PC-3 (cell line): ENCODE data around the gene BTBD7. TPM values are rescaled to one million over a fixed set of nuclear protein-coding genes. Genes with fewer than 3 reads are reported as not detected.
"Not testable (repeated sequence)": the region's sequence is repeated elsewhere in the genome, so short reads cannot be mapped to it uniquely, and the experiment has no call there.

Experiments used
- ATAC-seq: fragments of 200-7000 bp; cut with Tn5 transposase; 2 replicates; pipeline ENCODE4 v1.9.1; 2020; ENCODE audit warnings: mild to moderate bottlenecking, moderate library complexity
- BruUV-seq: library from RNA; stranded (reverse); fragments of 400-500 nt; replicated peaks from 2 replicates; lab custom pipeline; 2021; lab: Mats Ljungman, UMichigan
- CTCF ChIA-PET: fragments of 300-600 bp; sonication (Branson Sonifier 250); formaldehyde crosslinking; loops from one replicate; lab custom pipeline; 2022; ENCODE audit warnings: antibody characterized with exemption; lab: Charles Lee
- POLR2A ChIA-PET: fragments of 300-600 bp; sonication (Branson Sonifier 250); formaldehyde crosslinking; loops from one replicate; lab custom pipeline; 2022; ENCODE audit warnings: antibody characterized with exemption; ENCODE audit not compliant: unreplicated experiment; lab: Charles Lee
- DNase-seq: peaks from one replicate; pipeline ENCODE4 v3.0.0-alpha.2; 2015
- H2AFZ ChIP-seq: fragments of 300-600 bp; sonication (generic); 2 replicates; pipeline ENCODE4 v1.6.0; 2016; ENCODE audit warnings: antibody characterized with exemption, low read length
- H3F3A ChIP-seq: fragments of 300-600 bp; sonication (generic); one replicate; pipeline ENCODE4 v1.6.0; 2017; ENCODE audit warnings: antibody characterized with exemption, low read length, control low read depth, mild to moderate bottlenecking; ENCODE audit not compliant: unreplicated experiment
- H3K27ac ChIP-seq: fragments of 300-600 bp; sonication (generic); 2 replicates; pipeline ENCODE4 v1.5.1; 2016; ENCODE audit warnings: mild to moderate bottlenecking, low read length
- H3K27me3 ChIP-seq: fragments of 300-600 bp; sonication (generic); 2 replicates; pipeline ENCODE4 v1.6.1; 2016; ENCODE audit warnings: low read length, mixed read lengths
- H3K36me3 ChIP-seq: fragments of 300-600 bp; sonication (generic); 2 replicates; pipeline ENCODE4 v1.6.1; 2016; ENCODE audit warnings: low read depth, mixed run types, low read length, mixed read lengths
- H3K4me1 ChIP-seq: fragments of 300-600 bp; sonication (generic); 2 replicates; pipeline ENCODE4 v1.5.1; 2016; ENCODE audit warnings: low read length; ENCODE audit not compliant: insufficient read depth
- H3K4me2 ChIP-seq: fragments of 300-600 bp; sonication (generic); 2 replicates; pipeline ENCODE4 v1.6.0; 2016; ENCODE audit warnings: low read length
- H3K4me3 ChIP-seq: fragments of 300-600 bp; sonication (generic); 2 replicates; pipeline ENCODE4 v1.5.1; 2016; ENCODE audit warnings: mild to moderate bottlenecking, low read length, mixed read lengths
- H3K79me2 ChIP-seq: fragments of 300-600 bp; sonication (generic); 2 replicates; pipeline ENCODE4 v1.6.1; 2017; ENCODE audit warnings: low read length, mixed read lengths
- H3K9ac ChIP-seq: fragments of 300-600 bp; sonication (generic); 2 replicates; pipeline ENCODE4 v1.6.0; 2016; ENCODE audit warnings: mild to moderate bottlenecking, low read length
- H3K9me2 ChIP-seq: fragments of 300-600 bp; sonication (generic); replicated peaks from 2 replicates; pipeline ENCODE4 v1.6.1; 2016; ENCODE audit warnings: mixed run types, low read length, mixed read lengths
- H3K9me3 ChIP-seq: fragments of 300-600 bp; sonication (generic); 2 replicates; pipeline ENCODE4 v1.6.1; 2016; ENCODE audit warnings: low read length, mixed read lengths
- H4K20me1 ChIP-seq: fragments of 300-600 bp; sonication (generic); 2 replicates; pipeline ENCODE4 v1.6.1; 2016; ENCODE audit warnings: low read length, mixed read lengths
- CTCF ChIP-seq: fragments of 300-600 bp; sonication (generic); conservative IDR thresholded peaks from 2 replicates; pipeline ENCODE4 v1.5.1; 2017; ENCODE audit warnings: antibody characterized with exemption, low read depth, mild to moderate bottlenecking, low read length
- EZH2 ChIP-seq: fragments of 300-600 bp; sonication (generic); IDR thresholded peaks from one replicate; pipeline ENCODE4 v1.6.1; 2017; ENCODE audit warnings: antibody characterized with exemption, mild to moderate bottlenecking, low read length; ENCODE audit not compliant: unreplicated experiment
- EZH2phosphoT487 ChIP-seq: fragments of 300-600 bp; sonication (generic); IDR thresholded peaks from 2 replicates; pipeline ENCODE4 v1.6.1; 2018; ENCODE audit warnings: mild to moderate bottlenecking, antibody characterized with exemption, low read length, borderline replicate concordance
- intact Hi-C: fragments of 100-400 bp; cut with micrococcal nuclease; formaldehyde crosslinking; loops from 2 replicates; pipeline ENCODE4 v1.9.0; 2023
- total RNA-seq: library from RNA; depleted of rRNA; stranded (reverse); fragments of >200 nt; gene quantifications from 2 replicates; pipeline ENCODE4 v1.2.3, GENCODE V29; 2014

BTBD7 gene
- total RNA-seq, 1 experiment from 2014 or later, result 23.2 TPM

- H2AFZ ChIP-seq, result no peak overlapping the region
- TF ChIP-seq EZH2phosphoT487 (no peak), EZH2 (no peak), CTCF (no peak)
- H3K9me2 ChIP-seq, result no peaks in the 10 kb centered on the region
- ChIA-PET POLR2A (no interaction called here), CTCF (no interaction called here)
- 0 out of 2 replicates have a peak, but pooled peaks cover 4% of the 10 kb centered on the region for H3K27me3 ChIP-seq
- no peaks in the 10 kb centered on the region for H3K79me2 ChIP-seq
- no peaks in the 10 kb centered on the region for H3K9me3 ChIP-seq
- no peak for DNase-seq
- no peak overlapping the region for H3K4me3 ChIP-seq
- intact Hi-C loops, result no loop called here
- H3K27ac ChIP-seq, result no peak overlapping the region
- no peak overlapping the region for H3K4me2 ChIP-seq
- no TSS peak for BruUV-seq
- H3K36me3 ChIP-seq, result no peaks in the 10 kb centered on the region
- no peaks in the 10 kb centered on the region for H4K20me1 ChIP-seq
- no peak for ATAC-seq
- H3K4me1 ChIP-seq, result no peaks in the 10 kb centered on the region
- no peak overlapping the region for H3K9ac ChIP-seq
- no peaks in the 10 kb centered on the region for H3F3A ChIP-seq
These were observed 36.3 kb upstream of the BTBD7 start for GRCh38 chr14:93368996-93369712.

GRCh38 chr14:93354873-93355272 lies 22.0 kb upstream of the BTBD7 start:
- H3F3A ChIP-seq, DNase-seq, H3K9me3 ChIP-seq, H3K36me3 ChIP-seq, intact Hi-C loops, H4K20me1 ChIP-seq, BruUV-seq, H3K4me3 ChIP-seq, H3K4me2 ChIP-seq, H3K27ac ChIP-seq, H3K27me3 ChIP-seq, ATAC-seq, H3K79me2 ChIP-seq, H2AFZ ChIP-seq, H3K9ac ChIP-seq, H3K9me2 ChIP-seq, H3K4me1 ChIP-seq, POLR2A ChIA-PET: not testable (repeated sequence)
- CTCF ChIA-PET, result interaction anchor here (0.6 kb wide), 1 partner anchor 474 kb away, joined by 7 read pairs; no protein-coding TSS in a partner anchor

GRCh38 chr14:93348292-93348691 lies 15.5 kb upstream of the BTBD7 start:
- Histone ChIP-seq H3K9me2 (no peaks in the 10 kb centered on the region), H3K9ac (no peak overlapping the region), H3K4me1 (no peaks in the 10 kb centered on the region), H3K4me2 (no peak overlapping the region), H3F3A (no peaks in the 10 kb centered on the region), H2AFZ (no peak overlapping the region), H3K27me3 (no peaks in the 10 kb centered on the region), H3K27ac (no peak overlapping the region), H3K4me3 (no peak overlapping the region), H4K20me1 (no peaks in the 10 kb centered on the region), H3K36me3 (no peaks in the 10 kb centered on the region), H3K79me2 (no peaks in the 10 kb centered on the region), H3K9me3 (no peaks in the 10 kb centered on the region)
- no TSS peak for BruUV-seq
- POLR2A ChIA-PET, result no interaction called here
- no peak for TF ChIP-seq EZH2phosphoT487
- TF ChIP-seq EZH2, result no peak
- no peak for TF ChIP-seq CTCF
- no peak for ATAC-seq
- intact Hi-C loops, result no loop called here
- CTCF ChIA-PET, result no interaction called here
- no peak for DNase-seq
